ENCODE measurements around the gene SLC39A11. TPM values are rescaled to one million over a fixed set of nuclear protein-coding genes. Genes with fewer than 3 reads are reported as not detected.

SLC39A11 gene
- total and polyA plus RNA-seq, 2 of the 13 experiments (the other 11 are each of a cell fraction or from before 2014, with no cell fraction given) = 17.2 to 31.5 TPM

DNA sequence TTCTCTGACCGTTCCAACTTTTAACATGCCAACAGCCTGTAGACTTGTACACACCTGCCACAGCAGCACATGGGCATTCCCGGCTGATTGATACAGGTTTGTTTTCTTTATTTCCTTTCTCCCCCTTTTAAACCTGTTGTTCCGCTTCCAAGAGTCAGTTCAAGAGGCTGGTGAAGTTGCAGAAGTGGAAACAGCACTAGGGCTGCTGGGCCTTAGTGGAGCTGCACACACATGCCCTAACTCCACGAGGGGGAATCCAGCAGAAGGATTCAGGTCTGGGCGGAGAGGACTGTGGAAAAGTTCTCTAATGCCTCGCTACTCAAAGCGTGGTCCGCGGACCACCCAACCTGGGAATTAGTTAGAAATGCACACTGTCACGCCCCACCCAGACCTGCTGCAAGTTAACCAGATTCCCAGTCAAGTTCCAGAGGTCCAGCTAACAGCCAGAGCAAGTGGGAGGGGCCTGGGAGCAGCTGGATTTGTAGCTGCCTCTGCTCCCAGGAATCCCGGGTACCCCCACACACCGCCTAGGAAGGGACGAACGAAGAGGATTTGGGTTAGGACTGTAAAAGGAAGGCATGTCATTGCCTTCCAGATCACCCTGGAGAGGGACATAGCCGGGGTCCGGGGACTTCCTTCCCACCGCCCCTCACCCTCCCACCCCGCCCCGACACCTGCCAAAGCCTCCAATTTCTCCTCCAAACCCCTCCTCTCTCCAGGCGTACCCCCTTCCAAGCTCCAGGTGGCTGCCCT, 542 bp downstream of the SLC39A11 start (continued):
- TF ChIP-seq STAT6 (CRISPR knock-in tag; IDR thresholded peaks at IDR 0.05; ENCODE audit: borderline replicate concordance) = 0 out of 2 replicates have a peak, but pooled peaks have one; percentile 67
- TF ChIP-seq ZNF639 (CRISPR knock-in tag; conservative IDR thresholded peaks at IDR 0.05) = 0 out of 2 replicates have a peak, but pooled peaks have one; percentile 5
- TF ChIP-seq ZNF235 (CRISPR knock-in tag; IDR thresholded peaks at IDR 0.05; ENCODE audit: borderline replicate concordance) = no peak
- 0 out of 2 replicates have a peak, but pooled peaks have one; percentile 38 for TF ChIP-seq ZNF143 (CRISPR knock-in tag; IDR thresholded peaks at IDR 0.05)
- peak; percentile 23; the same call in 1 of the 2 replicates for TF ChIP-seq HOXA3 (CRISPR knock-in tag; IDR thresholded peaks at IDR 0.05)
- TF ChIP-seq ZNF44 (CRISPR knock-in tag; IDR thresholded peaks at IDR 0.05) = no peak
- TF ChIP-seq ZBTB7A (CRISPR knock-in tag; IDR thresholded peaks at IDR 0.05) = 0 out of 2 replicates have a peak, but pooled peaks have one; percentile 18
- no peak for TF ChIP-seq CENPT (CRISPR knock-in tag; IDR thresholded peaks at IDR 0.05; ENCODE audit: low read depth)
- 0 out of 2 replicates have a peak, but pooled peaks have one; percentile 62 for TF ChIP-seq ZNF414 (CRISPR knock-in tag; IDR thresholded peaks at IDR 0.05)
- TF ChIP-seq, protein P1, sequence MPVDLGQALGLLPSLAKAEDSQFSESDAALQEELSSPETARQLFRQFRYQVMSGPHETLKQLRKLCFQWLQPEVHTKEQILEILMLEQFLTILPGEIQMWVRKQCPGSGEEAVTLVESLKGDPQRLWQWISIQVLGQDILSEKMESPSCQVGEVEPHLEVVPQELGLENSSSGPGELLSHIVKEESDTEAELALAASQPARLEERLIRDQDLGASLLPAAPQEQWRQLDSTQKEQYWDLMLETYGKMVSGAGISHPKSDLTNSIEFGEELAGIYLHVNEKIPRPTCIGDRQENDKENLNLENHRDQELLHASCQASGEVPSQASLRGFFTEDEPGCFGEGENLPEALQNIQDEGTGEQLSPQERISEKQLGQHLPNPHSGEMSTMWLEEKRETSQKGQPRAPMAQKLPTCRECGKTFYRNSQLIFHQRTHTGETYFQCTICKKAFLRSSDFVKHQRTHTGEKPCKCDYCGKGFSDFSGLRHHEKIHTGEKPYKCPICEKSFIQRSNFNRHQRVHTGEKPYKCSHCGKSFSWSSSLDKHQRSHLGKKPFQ (CRISPR knock-in tag; IDR thresholded peaks at IDR 0.05; ENCODE audit: insufficient replicate concordance) = no peak
- TF ChIP-seq ARHGAP35 (CRISPR knock-in tag; IDR thresholded peaks at IDR 0.05; ENCODE audit: borderline replicate concordance) = no peak
- no peak for TF ChIP-seq TP53 (CRISPR knock-in tag; conservative IDR thresholded peaks at IDR 0.05)
- TF ChIP-seq SOX6 (IDR thresholded peaks at IDR 0.05) = no peak
- TF ChIP-seq SOX6 (CRISPR knock-in tag; IDR thresholded peaks at IDR 0.05) = peak; percentile 30; the same call in 1 of the 2 replicates
- no peak for TF ChIP-seq ZNF510 (CRISPR knock-in tag; IDR thresholded peaks at IDR 0.05; ENCODE audit: low read depth)
- 0 out of 2 replicates have a peak, but pooled peaks have one; percentile 17 for TF ChIP-seq HMGXB3 (CRISPR knock-in tag; IDR thresholded peaks at IDR 0.05; ENCODE audit: borderline replicate concordance)
- TF ChIP-seq KDM2A (CRISPR knock-in tag; IDR thresholded peaks at IDR 0.05; ENCODE audit: borderline replicate concordance, low read depth) = peak; percentile 30
- no peak for TF ChIP-seq ZNF652 (CRISPR knock-in tag; IDR thresholded peaks at IDR 0.05; ENCODE audit: borderline replicate concordance, low read depth)

Measured in HepG2 (cell line).